IMR-90 (cell line): ENCODE measurements around the gene STX2. TPM values are rescaled to one million over a fixed set of nuclear protein-coding genes. Genes with fewer than 3 reads are reported as not detected.

Source experiments
- ATAC-seq: fragments of 200-7000 bp; cut with Tn5 transposase; 2 replicates; pipeline ENCODE4 v1.9.1; 2020; ENCODE audit warnings: low read depth, mild to moderate bottlenecking, moderate library complexity
- BruUV-seq: library from RNA; stranded (reverse); fragments of 400-500 nt; replicated peaks from 2 replicates; lab custom pipeline; 2021; lab: Mats Ljungman, UMichigan
- CTCF ChIA-PET: fragments of 300-600 bp; formaldehyde crosslinking; extraction: SDS; loops from one replicate; lab custom pipeline; 2021; ENCODE audit warnings: antibody characterized with exemption; lab: Yijun Ruan, JAX
- POLR2A ChIA-PET: fragments of 300-600 bp; sonication (Branson Sonifier 250); formaldehyde crosslinking; loops from one replicate; lab custom pipeline; 2022; ENCODE audit warnings: antibody characterized with exemption; ENCODE audit not compliant: unreplicated experiment; lab: Charles Lee
- DNase-seq: peaks from one replicate; pipeline ENCODE4 v3.0.0; 2013
- H2AFZ ChIP-seq: replicated peaks from 2 replicates; pipeline ENCODE3; 2013; ENCODE audit warnings: low read length, mild to moderate bottlenecking; ENCODE audit not compliant: poor library complexity
- H2AK5ac ChIP-seq: 2 replicates; pipeline ENCODE4 v1.6.1; 2013; ENCODE audit warnings: low read depth, low read length, inconsistent platforms
- H2AK9ac ChIP-seq: replicated peaks from 2 replicates; pipeline ENCODE3; 2013; ENCODE audit warnings: mild to moderate bottlenecking, low read depth, low read length, moderate library complexity; ENCODE audit not compliant: poor library complexity
- H2BK120ac ChIP-seq: 2 replicates; pipeline ENCODE4 v1.6.1; 2013; ENCODE audit warnings: low read depth, low read length, inconsistent platforms
- H2BK15ac ChIP-seq: 3 replicates; pipeline ENCODE4 v1.6.1; 2013; ENCODE audit warnings: low read depth, low read length, inconsistent platforms
- H2BK20ac ChIP-seq: 2 replicates; pipeline ENCODE4 v1.6.1; 2013; ENCODE audit warnings: low read depth, mild to moderate bottlenecking, inconsistent platforms, low read length, moderate library complexity
- H2BK5ac ChIP-seq: 2 replicates; pipeline ENCODE4 v1.6.1; 2013; ENCODE audit warnings: mild to moderate bottlenecking, low read depth, low read length, inconsistent platforms; ENCODE audit not compliant: poor library complexity, severe bottlenecking
- H3K14ac ChIP-seq: replicated peaks from 2 replicates; pipeline ENCODE4 v1.6.1; 2013; ENCODE audit warnings: low read depth, low read length, inconsistent platforms
- H3K18ac ChIP-seq: 2 replicates; pipeline ENCODE4 v1.6.1; 2013; ENCODE audit warnings: low read depth, low read length, control low read depth
- H3K23ac ChIP-seq: 2 replicates; pipeline ENCODE4 v1.6.1; 2013; ENCODE audit warnings: low read depth, low read length, inconsistent platforms
- H3K27ac ChIP-seq: 2 replicates; pipeline ENCODE4 v1.5.1; 2013; ENCODE audit warnings: mild to moderate bottlenecking, control low read depth, low read length; ENCODE audit not compliant: insufficient read depth
- H3K27me3 ChIP-seq: 2 replicates; pipeline ENCODE4 v1.6.1; 2013; ENCODE audit warnings: low read length; ENCODE audit not compliant: control insufficient read depth, insufficient read depth
- H3K36me3 ChIP-seq: 2 replicates; pipeline ENCODE4 v1.6.1; 2013; ENCODE audit warnings: low read length, mixed read lengths; ENCODE audit not compliant: control insufficient read depth, insufficient read depth
- H3K4ac ChIP-seq: 2 replicates; pipeline ENCODE4 v1.6.1; 2013; ENCODE audit warnings: low read depth, low read length, inconsistent platforms
- H3K4me1 ChIP-seq: 2 replicates; pipeline ENCODE4 v1.6.1; 2013; ENCODE audit warnings: low read length, mixed read lengths; ENCODE audit not compliant: control insufficient read depth, insufficient read depth
- H3K4me2 ChIP-seq: 2 replicates; pipeline ENCODE4 v1.6.1; 2013; ENCODE audit warnings: low read depth, mild to moderate bottlenecking, control low read depth, low read length, moderate library complexity
- H3K4me3 ChIP-seq: 2 replicates; pipeline ENCODE4 v1.5.1; 2013; ENCODE audit warnings: low read depth, mild to moderate bottlenecking, control low read depth, low read length, moderate library complexity; ENCODE audit not compliant: insufficient read depth
- H3K56ac ChIP-seq: 2 replicates; pipeline ENCODE4 v1.6.1; 2013; ENCODE audit warnings: low read length, inconsistent platforms; ENCODE audit not compliant: insufficient read depth; ENCODE audit errors: extremely low read depth
- H3K79me1 ChIP-seq, 2 experiments: 2 replicates each; pipeline ENCODE4 v1.6.1; 2013; ENCODE audit warnings: low read length in 2 of 2, inconsistent platforms in 1 of 2, low read depth in 1 of 2
- H3K9ac ChIP-seq: 2 replicates; pipeline ENCODE4 v1.6.1; 2013; ENCODE audit warnings: low read depth, low read length, control low read depth
- H3K9me1 ChIP-seq: 2 replicates; pipeline ENCODE4 v1.6.1; 2013; ENCODE audit warnings: low read length, inconsistent platforms; ENCODE audit not compliant: insufficient read depth
- H3K9me3 ChIP-seq: 2 replicates; pipeline ENCODE4 v1.6.1; 2013; ENCODE audit warnings: low read length; ENCODE audit not compliant: control insufficient read depth, insufficient read depth
- H4K20me1 ChIP-seq: 2 replicates; pipeline ENCODE4 v1.6.1; 2013; ENCODE audit warnings: low read length, inconsistent platforms; ENCODE audit not compliant: insufficient read depth
- H4K5ac ChIP-seq: 2 replicates; pipeline ENCODE4 v1.6.1; 2013; ENCODE audit warnings: mild to moderate bottlenecking, low read depth, low read length, control low read depth
- H4K8ac ChIP-seq, 2 experiments: 2 replicates each; pipeline ENCODE4 v1.6.1; 2013; ENCODE audit warnings: low read depth in 2 of 2, low read length in 2 of 2, control low read depth in 1 of 2, inconsistent platforms in 1 of 2
- H4K91ac ChIP-seq: 2 replicates; pipeline ENCODE4 v1.6.1; 2013; ENCODE audit warnings: low read depth, low read length, inconsistent platforms; ENCODE audit not compliant: insufficient read depth
- BHLHE40 ChIP-seq: fragments of 150-350 bp; IDR thresholded peaks from 2 replicates; pipeline ENCODE4 v1.6.1; 2016; ENCODE audit warnings: mild to moderate bottlenecking, low read depth, low read length
- CEBPB ChIP-seq: IDR thresholded peaks from 2 replicates; pipeline ENCODE4 v1.6.1; 2012; ENCODE audit warnings: low read depth, low read length, improper control_type of control experiment
- CHD1 ChIP-seq: IDR thresholded peaks from 2 replicates; pipeline ENCODE4 v1.6.1; 2012; ENCODE audit warnings: low read depth, low read length, improper control_type of control experiment
- CTCF ChIP-seq: conservative IDR thresholded peaks from 2 replicates; pipeline ENCODE4 v1.5.1; 2012; ENCODE audit warnings: mild to moderate bottlenecking, low read depth, low read length, improper control_type of control experiment
- ELK1 ChIP-seq: fragments of 150-350 bp; IDR thresholded peaks from 2 replicates; pipeline ENCODE4 v1.6.1; 2016; ENCODE audit warnings: low read depth, mild to moderate bottlenecking, low read length, moderate library complexity, borderline replicate concordance
- FOS ChIP-seq: fragments of 150-350 bp; IDR thresholded peaks from 2 replicates; pipeline ENCODE4 v1.6.1; 2016; ENCODE audit warnings: low read depth, low read length
- MAFK ChIP-seq: IDR thresholded peaks from 2 replicates; pipeline ENCODE4 v1.6.1; 2012; ENCODE audit warnings: low read depth, low read length, improper control_type of control experiment
- MAZ ChIP-seq: IDR thresholded peaks from 2 replicates; pipeline ENCODE4 v1.6.1; 2012; ENCODE audit warnings: low read depth, mild to moderate bottlenecking, low read length, improper control_type of control experiment, moderate library complexity, borderline replicate concordance
- MXI1 ChIP-seq: IDR thresholded peaks from 2 replicates; pipeline ENCODE4 v1.6.1; 2012; ENCODE audit warnings: low read depth, mild to moderate bottlenecking, low read length, moderate library complexity, borderline replicate concordance
- NFE2L2 ChIP-seq: fragments of 150-350 bp; IDR thresholded peaks from 2 replicates; pipeline ENCODE4 v1.6.1; 2016; ENCODE audit warnings: low read depth, mild to moderate bottlenecking, low read length
- POLR2A ChIP-seq: IDR thresholded peaks from 2 replicates; pipeline ENCODE4 v1.6.1; 2012; ENCODE audit warnings: mild to moderate bottlenecking, low read depth, low read length
- RAD21 ChIP-seq: IDR thresholded peaks from 2 replicates; pipeline ENCODE4 v1.6.1; 2012; ENCODE audit warnings: low read length, improper control_type of control experiment
- RCOR1 ChIP-seq: IDR thresholded peaks from 2 replicates; pipeline ENCODE4 v1.6.1; 2012; ENCODE audit warnings: mild to moderate bottlenecking, low read length, improper control_type of control experiment; ENCODE audit not compliant: insufficient replicate concordance
- RFX5 ChIP-seq: IDR thresholded peaks from 2 replicates; pipeline ENCODE4 v1.8.0; 2012; ENCODE audit warnings: low read depth, mild to moderate bottlenecking, low read length, moderate library complexity
- SMC3 ChIP-seq: fragments of 150-350 bp; IDR thresholded peaks from 2 replicates; pipeline ENCODE4 v1.6.1; 2016; ENCODE audit warnings: low read depth, mild to moderate bottlenecking, antibody characterized with exemption, low read length, moderate library complexity
- USF2 ChIP-seq: fragments of 150-350 bp; IDR thresholded peaks from 2 replicates; pipeline ENCODE4 v1.6.1; 2017; ENCODE audit warnings: mild to moderate bottlenecking, antibody characterized with exemption, low read length, low read depth
- WGBS, 2 experiments: methylation state at CpG; one replicate each; pipeline versions ENCODE4 v1.1.5 to v1.1.7; 2013; ENCODE audit warnings: missing lambda C conversion rate in 2 of 2; ENCODE audit not compliant: insufficient read length in 1 of 2; ENCODE audit errors: extremely low coverage in 2 of 2; 5-methylcytosine and 5-hydroxymethylcytosine counted together
- dilution Hi-C: fragments of 300-500 bp; cut with HindIII; formaldehyde crosslinking; loops from one replicate; pipeline ENCODE4 v1.14.3; 2018; ENCODE audit warnings: low sequenced_read_pairs; ENCODE audit not compliant: unreplicated experiment
- in situ Hi-C: fragments of 300-500 bp; cut with MboI; formaldehyde crosslinking; loops from 3 replicates; pipeline ENCODE4 v1.14.3; 2019; ENCODE audit warnings: low sequenced_read_pairs, inconsistent platforms, mixed read lengths
- intact Hi-C: fragments of 100-400 bp; cut with micrococcal nuclease; formaldehyde crosslinking; loops from 2 replicates; pipeline ENCODE4 v1.10.0; 2022
- polyA plus RNA-seq, 3 experiments: library from polyadenylated mRNA; depleted of rRNA; stranded (reverse); fragments of >200 nt; gene quantifications; 2 replicates each; pipeline ENCODE4 v1.2.3, GENCODE V29; 2012; ENCODE audit warnings: low replicate concordance in 1 of 3
- total RNA-seq: library from RNA; depleted of rRNA; stranded (reverse); fragments of >200 nt; gene quantifications from 2 replicates; pipeline ENCODE4 v1.2.3, GENCODE V29; 2012

Gene STX2
- total and polyA plus RNA-seq, 2 of the 4 experiments (the other 2 are of a cell fraction), result 26.9 to 32.5 TPM

GRCh38 chr12:130743606-130744005 is 95.4 kb downstream of the STX2 start:
- Histone ChIP-seq H3K36me3 (no peaks in the 10 kb centered on the region), H3K9ac (no peak overlapping the region), H2AK9ac (no peak overlapping the region), H3K27ac (no peak overlapping the region), H4K91ac (no peak overlapping the region), H3K4me3 (no peak overlapping the region), H3K27me3 (no peaks in the 10 kb centered on the region), H2BK20ac (no peak overlapping the region), H2BK15ac (no peak overlapping the region), H3K14ac (no peak overlapping the region), H3K9me1 (no peaks in the 10 kb centered on the region), H2AK5ac (no peak overlapping the region), H4K20me1 (no peaks in the 10 kb centered on the region), H3K9me3 (peaks cover 11% of the 10 kb centered on the region; the same call in 1 of the 2 replicates), H3K4me2 (no peak overlapping the region), H3K79me1 (no peaks in the 10 kb centered on the region), H2AFZ (no peak overlapping the region), H3K18ac (no peak overlapping the region), H3K23ac (no peak overlapping the region), H2BK5ac (no peak overlapping the region), H3K4ac (no peak overlapping the region), H4K8ac (no peak overlapping the region), H3K4me1 (no peaks in the 10 kb centered on the region), H4K5ac (no peak overlapping the region), H2BK120ac (no peak overlapping the region), H3K56ac (no peak overlapping the region)
- CTCF ChIA-PET, result no interaction called here
- in situ Hi-C loops (loop anchor here (25.0 kb wide), 2 partner anchors 706 to 1956 kb away; no protein-coding TSS in a partner anchor), dilution Hi-C loops (no loop called here), intact Hi-C loops (no loop called here)
- no TSS peak for BruUV-seq
- WGBS, 2 experiments, result no CpG with 5 or more reads among the region's 5 CpGs
- DNase-seq, result no peak
- POLR2A ChIA-PET, result no interaction called here
- ATAC-seq, result no peak
- TF ChIP-seq MAFK, result no peak
- TF ChIP-seq MXI1, result no peak
- no peak for TF ChIP-seq BHLHE40
- no peak for TF ChIP-seq RCOR1
- no peak for TF ChIP-seq RFX5
- TF ChIP-seq CHD1, result no peak
- TF ChIP-seq RAD21, result no peak
- TF ChIP-seq SMC3, result no peak
- no peak for TF ChIP-seq CEBPB
- no peak for TF ChIP-seq ELK1
- no peak for TF ChIP-seq USF2
- no peak for TF ChIP-seq FOS
- TF ChIP-seq POLR2A, result no peak
- no peak for TF ChIP-seq NFE2L2
- TF ChIP-seq MAZ, result no peak
- no peak for TF ChIP-seq CTCF
